Activated CD8-positive, alpha-beta memory T cell treated with anti-CD3 and anti-CD28 coated beads, Interleukin-2, amount 50 U/mL, for 4 hours (primary cell): ENCODE measurements around the gene MDFIC2.
"Not testable (repeated sequence)": the region's sequence is repeated elsewhere in the genome, so short reads cannot be mapped to it uniquely, and the experiment has no call there.

Source experiments
- DNase-seq: peaks from one replicate; pipeline ENCODE4 v3.0.0-alpha.2; 2020

Gene MDFIC2

DNA sequence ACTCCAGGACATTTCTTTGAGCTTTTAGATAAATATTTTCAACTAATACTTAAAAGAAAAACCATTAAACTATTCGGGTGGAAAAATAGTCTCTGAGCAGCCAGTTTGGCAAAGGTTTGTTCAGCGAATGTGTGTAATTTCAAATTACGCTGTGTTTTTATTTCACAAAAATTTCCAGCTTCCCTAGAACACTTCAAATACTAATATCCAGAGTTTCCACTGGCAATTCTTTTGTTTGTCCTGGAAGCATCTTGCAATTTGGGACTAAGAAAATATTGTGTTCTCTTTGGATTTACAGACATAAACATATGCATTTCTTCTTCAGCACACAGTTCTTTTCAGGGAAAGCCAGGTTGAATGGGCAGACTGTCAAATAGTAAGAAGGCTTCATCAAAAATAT lies 61.9 kb downstream of the MDFIC2 start:
- DNase-seq: no peak

DNA sequence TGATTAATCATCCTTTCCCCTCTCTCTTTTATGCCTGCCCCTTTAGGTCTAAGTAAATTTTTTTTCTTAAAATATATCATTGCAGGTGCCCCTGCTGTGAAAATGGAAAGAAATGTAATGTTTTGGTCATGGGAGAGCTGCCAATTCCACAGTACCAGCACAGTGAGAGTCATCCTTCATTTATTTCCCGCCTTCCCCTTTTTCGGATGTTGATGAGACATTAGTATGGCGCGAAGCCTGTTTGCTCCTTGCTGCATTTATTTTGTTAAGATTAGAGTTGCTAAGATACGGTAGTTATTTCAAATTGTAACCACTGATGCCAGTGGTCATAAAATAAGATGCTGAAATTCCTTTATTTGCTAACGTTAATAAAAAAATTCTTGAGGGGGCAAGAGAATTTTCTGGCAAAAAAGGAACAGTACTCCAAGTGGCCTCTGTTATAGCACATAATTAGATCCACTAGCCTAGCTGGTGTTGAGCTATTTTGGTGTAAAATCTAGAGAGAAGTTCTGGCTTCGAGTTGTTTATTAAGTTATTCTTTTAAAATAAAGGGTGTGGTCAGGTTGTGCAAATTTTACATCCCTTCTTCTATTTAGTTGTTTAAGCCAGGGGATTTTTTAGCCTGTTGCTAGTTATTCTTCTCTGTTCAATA lies 62.8 kb downstream of the MDFIC2 start:
- DNase-seq: no peak

DNA sequence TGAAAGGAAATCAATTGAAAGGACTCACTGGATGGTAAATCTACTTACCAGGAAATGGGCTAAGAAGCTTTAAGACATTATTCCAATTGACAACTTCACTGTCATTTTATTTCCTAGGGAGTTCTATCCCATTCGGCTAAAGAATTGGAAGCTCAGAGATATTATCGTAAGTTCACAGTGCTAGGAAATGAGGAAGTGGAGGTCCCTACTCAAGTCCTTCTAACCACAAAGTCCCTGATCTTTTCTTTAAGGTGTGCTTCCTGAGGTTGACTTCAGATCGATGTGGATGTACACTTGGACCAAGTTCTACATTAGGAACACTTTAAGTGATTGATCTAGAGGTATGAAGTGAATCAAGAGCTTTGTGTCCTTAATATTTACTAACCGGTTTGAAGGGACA lies 63.6 kb downstream of the MDFIC2 start:
- DNase-seq: no peak

DNA sequence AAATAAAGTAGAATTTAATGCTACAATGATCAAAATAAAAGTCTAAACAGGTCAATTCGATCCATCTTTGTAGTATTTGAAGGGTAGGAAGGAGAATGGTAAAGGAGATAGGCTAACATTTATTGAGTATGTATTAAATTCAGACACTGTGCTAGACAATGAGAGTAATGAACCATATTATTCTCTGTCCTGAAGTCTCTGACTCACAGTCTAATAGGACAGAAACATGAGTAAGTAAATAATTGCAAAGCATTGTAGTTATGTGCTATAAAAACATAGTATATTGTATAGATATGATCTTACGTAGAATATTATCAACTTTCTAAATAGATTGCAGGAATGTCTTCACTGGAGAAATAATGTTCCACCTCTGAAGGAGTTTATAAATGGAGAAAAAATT lies 64.5 kb downstream of the MDFIC2 start:
- DNase-seq: no peak

DNA sequence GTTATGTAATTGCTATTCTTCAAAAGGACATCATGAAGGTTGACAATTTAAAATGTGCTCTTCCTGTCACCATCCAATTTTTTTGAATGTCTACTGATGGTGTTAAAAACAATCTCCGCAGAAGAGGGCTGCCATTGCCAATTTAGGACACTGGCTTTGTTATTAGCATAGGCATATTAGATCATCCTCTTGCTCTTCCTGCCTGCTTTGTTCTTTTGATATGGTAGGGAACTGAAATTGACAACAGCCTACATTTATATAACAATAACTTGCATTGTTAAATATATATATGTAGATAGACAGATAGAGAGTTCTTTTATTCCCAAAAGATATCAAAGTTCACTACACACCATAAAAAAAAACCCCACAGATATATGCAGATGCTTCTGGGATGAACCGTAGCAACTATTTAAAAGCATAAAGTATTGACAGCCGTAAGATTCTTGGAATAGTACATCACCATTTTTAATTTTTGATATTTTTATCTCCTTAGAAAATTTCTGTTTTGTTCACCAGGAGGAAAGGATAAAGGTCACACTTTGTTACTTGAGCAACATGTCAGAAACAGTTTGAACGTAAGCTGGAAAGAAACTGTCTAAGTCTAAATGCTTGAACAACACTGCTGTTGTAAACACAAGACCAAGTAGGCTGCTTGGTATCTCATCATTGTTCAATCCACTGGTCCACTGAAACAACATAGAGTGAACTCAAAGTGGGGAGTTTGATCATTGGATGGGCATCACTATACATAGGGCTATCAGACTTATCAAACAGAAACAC lies 66.5 kb downstream of the MDFIC2 start:
- DNase-seq: no peak

DNA sequence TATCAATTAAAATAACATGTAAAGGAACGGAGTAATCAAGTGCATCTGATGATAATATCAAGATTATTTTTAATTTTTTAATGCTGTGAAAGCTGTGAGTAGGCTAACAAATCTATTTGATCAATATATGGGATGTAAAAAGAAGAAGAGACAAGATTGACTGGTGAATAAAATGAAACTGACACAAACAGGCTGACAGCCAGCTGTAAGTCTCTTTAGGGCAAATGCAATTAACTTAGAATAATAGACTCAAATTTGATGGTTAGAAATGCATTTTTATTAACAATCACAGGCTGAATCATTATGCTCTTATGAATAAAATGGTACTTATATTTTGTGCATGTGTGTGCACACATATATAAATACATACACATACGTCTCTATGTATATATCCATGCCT lies 68.0 kb downstream of the MDFIC2 start:
- DNase-seq: no peak

DNA sequence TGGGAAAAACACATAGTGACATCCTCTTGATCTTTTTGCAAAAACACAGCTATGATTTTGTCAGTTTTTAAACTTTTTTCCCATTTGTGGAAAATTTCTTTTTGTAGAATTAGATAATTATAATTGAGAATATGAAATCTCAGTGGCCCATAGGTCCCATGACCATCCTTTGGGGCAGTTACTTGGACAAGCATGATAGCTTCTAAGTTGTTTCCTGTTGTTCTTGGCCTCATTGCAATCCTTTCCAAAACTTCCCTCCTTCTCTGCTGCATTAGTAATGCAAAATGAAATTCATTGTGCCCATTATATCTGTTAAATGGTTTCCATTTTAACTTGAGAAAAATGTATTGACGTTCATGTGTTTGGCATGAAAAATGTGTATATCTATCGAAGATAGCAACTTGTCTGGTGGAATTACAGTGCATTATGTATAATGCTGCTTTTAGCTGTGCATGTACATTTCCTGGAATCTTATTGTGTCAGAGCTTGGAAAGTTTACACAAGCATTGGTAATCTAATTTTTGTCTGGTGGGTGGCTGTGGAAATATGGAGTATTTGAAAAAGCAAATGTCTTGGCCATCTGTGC lies 70.0 kb downstream of the MDFIC2 start:
- no peak for DNase-seq

DNA sequence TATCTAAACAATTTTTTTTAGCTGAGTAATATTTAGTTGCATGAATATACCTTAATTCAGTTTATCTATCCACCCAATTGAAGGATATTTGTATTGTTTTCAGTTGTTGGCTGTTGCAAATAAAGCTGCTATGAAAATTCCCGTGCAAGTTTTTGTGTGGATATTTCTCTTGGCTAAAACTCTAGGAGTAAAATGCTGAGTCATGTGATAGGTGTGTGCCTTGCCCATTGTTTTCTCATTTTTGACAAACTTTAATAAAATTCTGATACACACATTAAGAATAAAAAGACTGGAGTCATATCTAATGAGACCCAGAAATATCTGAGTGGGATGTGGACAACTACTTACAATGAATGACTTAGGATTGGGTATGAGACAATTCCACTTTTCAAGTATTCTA lies 78.6 kb downstream of the MDFIC2 start:
- DNase-seq: no peak

DNA sequence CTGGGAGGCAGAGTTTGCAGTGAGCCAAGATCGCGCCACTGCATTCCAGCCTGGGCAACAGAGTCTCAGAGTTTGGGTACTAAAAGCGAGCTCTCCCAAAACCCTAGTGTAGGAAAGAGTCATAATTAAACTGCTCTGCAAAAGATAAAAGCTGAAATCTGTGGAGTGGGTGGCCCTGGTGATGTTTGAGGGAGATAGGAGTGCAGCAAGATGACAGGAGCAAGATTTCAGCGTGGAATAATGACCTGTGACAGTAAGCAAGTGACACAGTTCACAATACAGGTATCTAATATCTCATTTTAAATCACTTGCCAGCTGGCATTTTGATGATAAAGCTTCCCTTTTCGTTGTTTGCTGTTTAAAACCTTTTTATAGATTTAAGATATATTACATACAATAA lies 79.3 kb downstream of the MDFIC2 start:
- no peak for DNase-seq

DNA sequence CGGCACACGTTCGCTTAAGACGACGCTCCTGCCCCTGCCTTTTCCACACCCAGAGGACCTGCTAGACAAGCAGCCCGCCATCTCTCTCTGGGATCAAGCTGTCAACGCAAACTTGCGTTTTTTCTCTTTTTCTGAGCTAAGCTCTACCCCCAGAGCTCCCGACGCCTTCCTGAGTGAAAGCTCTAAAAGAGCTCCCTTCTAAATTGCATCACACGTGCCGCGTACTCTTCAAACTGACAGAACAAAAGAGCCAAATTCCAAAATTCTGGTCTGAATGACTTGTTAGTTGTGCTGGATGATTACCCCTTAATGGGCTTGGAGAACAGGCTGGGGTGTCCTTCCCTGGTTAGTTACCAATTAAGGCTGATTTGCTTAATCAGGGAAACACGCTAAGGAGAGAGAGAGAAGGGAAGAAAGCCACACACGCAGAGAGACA lies 81.2 kb downstream of the MDFIC2 start:
- no peak for DNase-seq

DNA sequence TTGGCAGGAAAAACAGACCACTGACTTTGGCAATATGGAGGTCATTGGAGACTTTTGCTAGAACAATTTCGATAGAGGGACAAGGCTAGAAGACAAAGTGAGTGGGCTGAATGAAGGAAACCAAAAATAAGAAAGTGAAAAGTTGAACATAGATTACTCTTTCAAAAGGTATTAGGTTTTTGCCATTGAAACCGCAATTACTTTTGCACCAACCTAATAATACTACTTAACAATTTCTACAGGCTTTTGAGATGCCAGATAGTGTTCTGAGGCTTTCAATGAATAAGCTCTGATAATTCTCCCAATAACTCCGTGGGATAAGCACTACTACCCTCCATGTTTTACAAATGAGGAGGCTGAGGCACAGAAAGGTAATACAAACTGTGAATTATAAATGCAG lies 85.0 kb downstream of the MDFIC2 start:
- no peak for DNase-seq

DNA sequence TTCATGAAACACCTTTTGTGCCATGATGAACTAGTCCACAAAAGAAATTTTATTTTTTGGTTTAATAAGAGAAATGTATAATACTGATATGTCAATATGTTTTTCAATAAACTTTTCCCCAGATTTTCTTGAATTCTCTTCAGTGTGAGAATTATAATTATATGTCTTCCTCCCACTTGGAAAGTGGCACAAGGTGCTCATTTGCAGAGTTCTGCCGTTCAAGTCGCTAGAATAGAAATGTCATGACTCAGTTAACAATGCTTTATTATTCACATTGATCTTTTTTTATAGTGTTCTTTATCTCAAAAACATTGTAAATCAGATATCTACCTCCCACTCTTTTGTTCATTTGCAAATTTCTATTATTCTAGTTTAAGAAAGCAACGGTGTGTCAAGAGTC lies 87.3 kb downstream of the MDFIC2 start:
- DNase-seq: no peak

DNA sequence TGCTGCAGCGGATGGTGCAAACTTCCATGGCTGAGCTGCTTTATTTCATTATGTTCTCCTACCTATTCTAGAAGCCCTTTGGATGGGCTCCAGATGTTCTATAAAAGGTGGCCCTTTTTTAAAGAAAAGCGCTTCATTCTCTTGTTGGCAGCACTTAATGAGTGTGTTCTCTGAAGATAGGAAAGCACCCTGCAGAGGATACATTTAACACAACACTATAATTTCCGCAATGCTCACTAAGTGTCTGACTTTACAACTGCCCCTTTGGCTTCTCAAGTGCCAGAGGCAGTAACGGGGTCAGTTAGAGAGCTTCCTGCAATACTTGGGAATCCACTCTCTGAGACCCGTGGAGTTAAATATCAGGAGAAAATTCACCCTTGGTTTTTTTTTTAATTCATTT lies 88.1 kb downstream of the MDFIC2 start:
- no peak for DNase-seq

DNA sequence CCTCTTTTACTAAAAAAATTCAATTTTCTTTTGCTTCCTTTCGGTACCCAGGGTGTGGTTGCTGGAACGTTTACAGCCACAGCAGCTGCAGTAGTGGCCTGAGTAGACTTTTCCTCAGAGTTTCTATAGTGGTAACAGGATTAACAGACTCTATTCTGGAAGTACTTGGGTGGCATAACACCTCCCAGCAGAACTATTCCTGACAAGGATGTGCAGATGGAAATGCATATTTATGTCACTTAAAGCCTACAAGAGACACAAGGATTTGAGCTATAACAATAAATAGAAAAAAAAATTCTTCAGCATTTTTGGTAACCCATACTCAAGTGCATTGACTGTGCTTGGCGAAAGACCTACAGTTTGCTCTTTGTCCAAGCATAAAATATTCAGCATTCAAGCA lies 94.0 kb downstream of the MDFIC2 start:
- DNase-seq: no peak

DNA sequence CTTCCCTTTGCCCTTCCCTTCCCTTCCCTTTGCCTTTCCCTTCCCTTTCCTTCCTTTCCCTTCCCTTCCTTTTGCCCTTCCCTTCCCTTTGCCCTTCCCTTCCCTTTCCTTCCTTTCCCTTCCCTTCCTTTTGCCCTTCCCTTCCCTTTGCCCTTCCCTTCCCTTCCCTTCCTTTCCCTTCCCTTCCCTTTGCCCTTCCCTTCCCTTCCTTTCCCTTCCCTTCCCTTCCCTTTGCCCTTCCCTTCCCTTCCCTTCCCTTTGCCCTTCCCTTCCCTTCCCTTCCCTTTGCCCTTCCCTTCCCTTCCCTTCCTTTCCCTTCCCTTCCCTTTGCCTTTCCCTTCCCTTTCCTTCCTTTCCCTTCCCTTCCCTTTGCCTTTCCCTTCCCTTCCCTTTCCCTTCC lies 101.2 kb downstream of the MDFIC2 start:
- DNase-seq: not testable (repeated sequence)

DNA sequence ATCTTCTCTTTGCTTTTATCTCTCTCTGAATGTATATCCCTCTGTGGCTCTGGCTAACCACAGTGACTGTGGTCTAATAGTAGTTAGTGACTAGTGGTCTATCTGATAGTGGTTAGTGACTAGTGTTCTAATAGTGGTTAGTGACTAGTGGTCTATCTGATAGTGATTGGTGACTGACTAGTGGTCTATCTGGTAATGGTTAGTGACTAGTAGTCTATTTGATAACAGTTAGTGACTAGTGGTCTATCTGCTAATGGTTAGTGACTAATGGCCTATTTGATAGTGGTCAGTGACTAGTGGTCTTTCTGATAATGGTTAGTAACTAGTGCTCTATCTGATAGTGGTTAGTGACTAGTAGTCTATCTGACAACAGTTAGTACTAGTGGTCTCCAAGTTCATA lies 110.5 kb downstream of the MDFIC2 start:
- DNase-seq: no peak

DNA sequence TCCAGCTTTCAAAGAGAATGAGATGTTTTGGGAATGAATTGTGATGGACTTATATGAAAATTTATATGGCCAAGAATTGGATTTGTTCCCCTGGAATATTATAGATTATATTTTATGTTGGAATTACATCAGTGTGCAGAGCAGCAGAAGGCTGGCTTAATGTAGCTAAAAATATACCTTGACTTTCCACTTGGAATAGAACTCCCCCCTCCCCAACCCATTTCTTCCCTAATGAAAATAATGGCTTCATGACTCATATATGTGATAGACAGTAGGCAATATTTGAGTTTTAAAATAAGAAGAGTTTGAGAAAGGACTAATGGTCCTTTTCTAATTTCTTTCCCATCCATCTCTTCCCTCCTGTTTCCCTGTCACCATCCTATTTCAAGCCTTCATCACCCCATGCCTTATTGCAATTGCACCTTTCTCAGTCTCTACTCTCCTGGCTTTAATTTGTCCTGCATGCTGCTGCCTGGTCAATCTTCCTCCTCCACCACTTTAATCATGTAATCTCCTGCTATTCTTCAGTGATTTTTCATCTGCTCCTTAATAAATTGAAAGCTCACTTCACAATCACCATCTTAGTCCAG lies 122.5 kb downstream of the MDFIC2 start:
- no peak for DNase-seq

DNA sequence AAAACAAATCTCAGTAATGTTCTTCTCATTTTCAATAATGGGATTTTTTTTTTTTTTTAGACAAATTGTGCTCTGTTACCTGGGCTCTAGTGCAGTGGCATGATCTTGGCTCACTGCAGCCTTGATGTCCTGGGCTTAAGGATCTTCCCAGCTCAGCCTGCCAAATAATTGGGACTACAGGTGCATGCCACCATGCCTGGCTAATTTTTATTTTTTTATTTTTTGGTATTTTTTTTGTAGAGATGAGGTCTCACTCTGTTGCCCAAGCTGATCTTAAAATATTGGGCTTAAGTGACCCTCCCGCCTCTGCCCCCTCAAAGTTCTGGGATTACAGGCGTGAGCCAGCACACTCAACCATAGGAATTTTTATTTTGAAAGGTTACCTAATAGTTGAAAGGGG lies 126.2 kb downstream of the MDFIC2 start:
- no peak for DNase-seq

DNA sequence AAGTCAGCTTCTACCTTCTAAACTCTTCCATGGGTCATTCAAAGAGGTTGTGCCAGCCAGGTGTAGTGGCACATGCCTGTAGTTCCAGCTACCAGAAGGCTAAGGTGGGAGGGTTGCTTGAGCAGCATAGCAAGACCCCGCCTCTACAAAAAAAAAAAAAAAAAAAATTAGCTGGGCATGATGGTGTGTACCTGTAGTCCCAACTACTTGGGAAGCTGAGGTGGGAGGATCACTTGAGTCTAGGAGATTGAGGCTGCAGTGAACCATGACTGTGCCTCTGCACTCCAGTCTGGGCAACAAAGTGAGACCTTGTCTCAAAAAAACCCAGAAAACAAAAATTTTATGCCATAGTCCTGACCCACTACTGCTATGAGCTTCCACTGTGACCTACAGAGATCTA lies 126.8 kb downstream of the MDFIC2 start:
- DNase-seq: no peak

DNA sequence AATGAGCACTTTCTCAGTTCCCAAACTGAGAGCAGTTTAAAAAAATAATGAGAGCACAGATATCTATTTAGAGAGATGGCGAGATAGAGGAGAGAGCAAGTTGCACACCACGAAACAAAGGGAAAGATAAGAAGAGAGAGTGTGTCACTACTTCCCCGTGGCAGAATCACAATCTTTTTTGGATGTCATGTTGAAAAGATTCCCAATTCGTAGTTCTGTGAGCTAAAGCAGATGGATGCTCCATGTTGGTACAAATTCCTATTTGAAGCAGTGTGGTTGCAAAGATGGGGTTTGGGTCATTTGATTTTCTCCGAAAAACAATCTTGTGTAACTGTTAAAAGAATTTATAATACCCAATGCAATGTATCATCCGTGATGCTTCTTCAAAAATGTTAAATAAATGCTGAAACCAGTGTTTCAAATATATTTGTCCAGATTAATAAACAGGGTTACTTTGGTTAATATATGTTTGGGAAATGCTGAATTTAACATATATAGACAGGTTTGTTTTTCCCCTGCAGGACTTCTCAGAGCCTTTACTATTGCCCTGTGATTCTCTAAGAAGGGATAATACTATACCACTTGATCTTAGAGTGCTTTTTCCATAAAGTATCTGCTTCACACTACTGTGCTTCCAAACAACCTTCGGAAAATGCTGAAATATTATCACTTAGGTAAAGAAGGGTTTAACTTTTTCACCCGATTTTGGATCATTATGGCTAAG lies 128.5 kb downstream of the MDFIC2 start:
- DNase-seq: no peak

DNA sequence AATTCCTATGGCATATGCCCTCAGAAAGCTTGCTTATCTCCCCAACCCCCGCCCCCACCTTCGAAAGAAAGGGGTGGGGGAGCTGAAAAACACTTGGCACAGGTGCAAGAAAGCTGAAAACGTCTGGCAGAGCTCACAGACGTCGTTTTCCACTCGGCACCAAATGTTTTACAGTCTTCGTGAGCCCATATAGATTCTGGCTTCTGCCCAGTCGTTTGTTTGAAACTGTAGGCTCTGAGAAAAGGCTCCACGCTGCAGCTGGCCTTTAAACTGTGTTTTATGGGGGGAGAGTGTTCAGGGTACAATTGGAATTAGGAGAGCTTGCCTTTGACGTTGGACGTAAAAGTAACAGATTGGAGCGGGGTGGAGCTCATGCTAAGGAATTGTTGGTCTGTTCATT lies 130.3 kb downstream of the MDFIC2 start:
- no peak for DNase-seq

DNA sequence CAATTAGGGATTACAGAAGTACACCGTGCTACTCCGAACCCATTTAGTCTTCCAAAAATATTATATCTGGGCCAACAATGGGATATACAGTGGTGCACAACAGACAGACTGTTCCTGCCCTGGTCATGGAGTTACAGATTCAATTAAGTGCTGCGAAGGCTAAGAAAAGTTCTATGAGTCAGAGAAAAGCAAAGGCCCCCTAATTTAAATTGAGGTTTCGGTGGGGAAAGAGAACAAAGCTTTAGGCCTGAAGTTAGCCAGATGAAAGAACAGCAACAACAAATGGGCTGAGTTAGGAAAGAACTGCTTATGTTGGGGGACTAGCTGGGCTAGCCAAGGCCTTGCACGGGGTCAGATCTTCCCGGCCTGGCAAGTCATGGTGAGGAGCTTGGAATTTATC lies 131.8 kb downstream of the MDFIC2 start:
- no peak for DNase-seq

DNA sequence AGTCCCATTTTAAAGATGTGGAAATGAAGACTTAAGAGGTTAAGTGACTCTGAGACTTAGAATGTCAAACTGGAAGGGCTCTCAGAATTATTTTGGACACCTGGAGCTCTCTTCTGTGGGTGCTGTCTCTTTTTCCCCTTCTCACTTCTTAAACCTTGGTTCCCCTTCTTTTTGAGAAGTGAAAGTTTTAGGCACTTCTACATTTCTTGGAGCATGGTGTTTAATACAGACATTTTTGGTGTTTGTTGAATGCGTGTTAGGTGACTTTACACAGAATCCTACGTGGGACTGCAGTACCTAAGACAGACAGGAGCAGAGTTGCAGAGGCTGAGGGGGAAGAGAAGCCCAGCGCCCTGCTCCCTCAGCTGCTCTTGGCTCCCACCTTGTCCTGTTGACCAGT lies 133.3 kb downstream of the MDFIC2 start:
- no peak for DNase-seq
